RPMI8226 (cell line): Measurements from ENCODE around the gene FAHD1.

Experiments
- DNase-seq: peaks from one replicate; pipeline ENCODE4 v3.0.0-alpha.2; 2015

The FAHD1 gene

GRCh38 chr16:1857433-1858097 lies 30.6 kb downstream of the FAHD1 start:
- DNase-seq, result no peak

- peak; percentile 64 for DNase-seq
These were observed 31.3 kb downstream of the FAHD1 start for GRCh38 chr16:1858189-1858865.

GRCh38 chr16:1859650-1860049 lies 32.6 kb downstream of the FAHD1 start:
- peak; percentile 24 for DNase-seq

GRCh38 chr16:1861730-1862129 lies 34.7 kb downstream of the FAHD1 start:
- no peak for DNase-seq

- no peak for DNase-seq
These were observed 35.4 kb downstream of the FAHD1 start for GRCh38 chr16:1862394-1862793.

- DNase-seq, result peak; percentile 58
These were observed 36.9 kb downstream of the FAHD1 start for GRCh38 chr16:1863681-1864460.

GRCh38 chr16:1865902-1866690 lies 39.1 kb downstream of the FAHD1 start:
- DNase-seq, result no peak

- DNase-seq, result no peak
These were observed 43.5 kb downstream of the FAHD1 start for GRCh38 chr16:1870365-1871082.

- no peak for DNase-seq
These were observed 45.1 kb downstream of the FAHD1 start, which contains the start of gene MEIOB for GRCh38 chr16:1871974-1872635. Gene MEIOB, minus strand, starts transcription at chr16:1872164. Its CDS starts 3,989 bp downstream, at chr16:1868175.

GRCh38 chr16:1874854-1875253 lies 47.8 kb downstream of the FAHD1 start:
- no peak for DNase-seq

GRCh38 chr16:1876066-1876465 lies 49.1 kb downstream of the FAHD1 start:
- DNase-seq, result peak; percentile 25

GRCh38 chr16:1876468-1876867 lies 49.5 kb downstream of the FAHD1 start:
- peak; percentile 87 for DNase-seq

GRCh38 chr16:1877089-1877488 lies 50.1 kb downstream of the FAHD1 start:
- no peak for DNase-seq

- no peak for DNase-seq
These were observed 50.8 kb downstream of the FAHD1 start for GRCh38 chr16:1877804-1878203.

- no peak for DNase-seq
These were observed 51.2 kb downstream of the FAHD1 start for GRCh38 chr16:1878256-1878655.
